Transverse colon (tissue), 4 donors: Measurements from ENCODE around the gene MID1. TPM values are rescaled to one million over a fixed set of nuclear protein-coding genes. Genes with fewer than 3 reads are reported as not detected.

ENCODE experiments used
- DNase-seq: peaks from one replicate; pipeline ENCODE4 v3.0.0-alpha.2; 2019
- H3K27ac ChIP-seq, 4 donors: fragments of 200-600 bp; sonication (generic); 2 replicates each; pipeline ENCODE4 v1.5.1; 2016 to 2018; ENCODE audit warnings: inconsistent platforms in 4 of 4
- H3K27me3 ChIP-seq: fragments of 200-600 bp; sonication (generic); 2 replicates; pipeline ENCODE4 v1.5.1; 2017; ENCODE audit warnings: inconsistent platforms
- H3K36me3 ChIP-seq, 4 donors: fragments of 200-600 bp; sonication (generic); 2 replicates each; pipeline ENCODE4 v1.5.1; 2017 to 2019; ENCODE audit warnings: inconsistent platforms in 4 of 4
- H3K4me1 ChIP-seq, 4 donors: fragments of 200-600 bp; sonication (generic); 2 replicates each; pipeline ENCODE4 v1.5.1; 2017 to 2020; ENCODE audit warnings: inconsistent platforms in 4 of 4
- H3K4me3 ChIP-seq, 4 donors: fragments of 200-600 bp; sonication (generic); 1 replicate in 1 of 4; 2 replicates in 3 of 4; pipeline versions ENCODE4 v1.5.1 to v1.6.1; 2017 to 2019; ENCODE audit warnings: inconsistent platforms in 4 of 4
- H3K9me3 ChIP-seq, 2 donors: fragments of 200-600 bp; sonication (generic); 2 replicates each; pipeline ENCODE4 v1.5.1; 2017 to 2019; ENCODE audit warnings: inconsistent platforms in 2 of 2
- EP300 ChIP-seq: sonication (generic); formaldehyde crosslinking; IDR thresholded peaks from one replicate; pipeline ENCODE4 v1.6.1; 2017; ENCODE audit warnings: antibody characterized with exemption, low read depth
- POLR2A ChIP-seq: fragments of 450-650 bp; IDR thresholded peaks from one replicate; pipeline ENCODE4 v1.6.1; 2016; ENCODE audit warnings: antibody characterized with exemption, mild to moderate bottlenecking, moderate library complexity
- POLR2AphosphoS5 ChIP-seq, 3 donors: sonication (generic); formaldehyde crosslinking; IDR thresholded peaks; one replicate each; pipeline ENCODE4 v1.6.1; 2016; ENCODE audit warnings: antibody characterized with exemption in 3 of 3
- WGBS, 2 donors: methylation state at CpG; one replicate each; pipeline ENCODE4 v1.1.5; 2018; ENCODE audit warnings: low coverage in 1 of 2; 5-methylcytosine and 5-hydroxymethylcytosine counted together
- in situ Hi-C, 4 donors: fragments of 200-750 bp; cut with MboI; loops; one replicate each; pipeline versions ENCODE4 v1.15.0 to v1.15.1; 2017; ENCODE audit warnings: low sequenced_read_pairs in 3 of 4, low pct_ligation_motif_present in 1 of 4, low pct_unique_long_range_greater_than_20kb in 1 of 4
- intact Hi-C: fragments of 100-400 bp; cut with DNase I; formaldehyde crosslinking; loops from one replicate; pipeline ENCODE4 v1.15.1; 2023; ENCODE audit warnings: low total_unique reads
- total RNA-seq, 4 donors: library from RNA; depleted of rRNA; stranded (reverse); fragments of >200 nt; gene quantifications; one replicate each; pipeline ENCODE4 v1.1.0, GENCODE V29; 2016
- TF ChIP-seq, protein P1 (sequence below), 5 experiments: fragments of 200-600 bp in 3 of 5; fragments of 450-650 bp in 2 of 5; sonication (generic) in 3 of 5; IDR thresholded peaks; 1 replicate in 2 of 5; 2 replicates in 3 of 5; pipeline ENCODE4 v1.5.1; 2016 to 2017; ENCODE audit warnings: antibody characterized with exemption in 5 of 5, inconsistent platforms in 3 of 5, mild to moderate bottlenecking in 2 of 5, moderate library complexity in 1 of 5

Gene MID1
- total RNA-seq, 4 donors from 2014 or later: 27.0 to 85.2 (median 37.7) TPM

DNA sequence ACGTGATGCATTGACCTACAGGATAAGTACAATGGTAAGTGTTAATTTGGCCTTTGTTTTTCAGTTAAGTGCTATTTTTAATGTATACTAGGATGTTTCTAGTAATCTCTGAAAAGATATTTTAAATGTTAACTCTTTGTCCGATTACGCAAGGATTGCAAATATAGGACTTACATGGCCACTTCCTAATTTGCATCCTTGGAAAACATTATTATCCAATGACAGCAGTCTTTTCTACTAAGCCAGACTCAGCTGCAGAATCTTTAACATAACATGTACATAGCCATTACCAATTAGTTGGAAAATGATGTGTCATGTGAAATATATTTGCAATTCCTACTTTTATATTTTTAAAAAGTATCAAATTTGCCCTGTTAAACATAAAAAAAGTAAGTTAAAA lies 124.7 kb downstream of the MID1 start:
- H3K27ac ChIP-seq: no peak overlapping the region
- no peaks in the 10 kb centered on the region for H3K36me3 ChIP-seq
- no peak overlapping the region for H3K4me3 ChIP-seq
- TF ChIP-seq POLR2AphosphoS5 (IDR thresholded peaks at IDR 0.05): no peak
- no peak for TF ChIP-seq EP300
- TF ChIP-seq, protein P1, sequence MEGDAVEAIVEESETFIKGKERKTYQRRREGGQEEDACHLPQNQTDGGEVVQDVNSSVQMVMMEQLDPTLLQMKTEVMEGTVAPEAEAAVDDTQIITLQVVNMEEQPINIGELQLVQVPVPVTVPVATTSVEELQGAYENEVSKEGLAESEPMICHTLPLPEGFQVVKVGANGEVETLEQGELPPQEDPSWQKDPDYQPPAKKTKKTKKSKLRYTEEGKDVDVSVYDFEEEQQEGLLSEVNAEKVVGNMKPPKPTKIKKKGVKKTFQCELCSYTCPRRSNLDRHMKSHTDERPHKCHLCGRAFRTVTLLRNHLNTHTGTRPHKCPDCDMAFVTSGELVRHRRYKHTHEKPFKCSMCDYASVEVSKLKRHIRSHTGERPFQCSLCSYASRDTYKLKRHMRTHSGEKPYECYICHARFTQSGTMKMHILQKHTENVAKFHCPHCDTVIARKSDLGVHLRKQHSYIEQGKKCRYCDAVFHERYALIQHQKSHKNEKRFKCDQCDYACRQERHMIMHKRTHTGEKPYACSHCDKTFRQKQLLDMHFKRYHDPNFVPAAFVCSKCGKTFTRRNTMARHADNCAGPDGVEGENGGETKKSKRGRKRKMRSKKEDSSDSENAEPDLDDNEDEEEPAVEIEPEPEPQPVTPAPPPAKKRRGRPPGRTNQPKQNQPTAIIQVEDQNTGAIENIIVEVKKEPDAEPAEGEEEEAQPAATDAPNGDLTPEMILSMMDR (IDR thresholded peaks at IDR 0.05): no peak
- no peak for TF ChIP-seq POLR2A
- no peaks in the 10 kb centered on the region for H3K4me1 ChIP-seq
- DNase-seq: no peak
- intact Hi-C loops: no loop called here
- no peaks in the 10 kb centered on the region for H3K27me3 ChIP-seq
- in situ Hi-C loops: no loop called here
- 81 to 94% methylated on average over 3 of the region's 3 CpGs for WGBS, 2 donors
- no peaks in the 10 kb centered on the region for H3K9me3 ChIP-seq

GRCh38 chrX:10492250-10492649 lies 128.1 kb downstream of the MID1 start:
- intact Hi-C loops: no loop called here
- in situ Hi-C loops: no loop called here
- Histone ChIP-seq H3K4me1 (no peaks in the 10 kb centered on the region), H3K27me3 (no peaks in the 10 kb centered on the region), H3K27ac (no peak overlapping the region), H3K36me3 (no peaks in the 10 kb centered on the region), H3K9me3 (no peaks in the 10 kb centered on the region), H3K4me3 (no peak overlapping the region)
- TF ChIP-seq POLR2AphosphoS5 (IDR thresholded peaks at IDR 0.05): no peak
- no peak for DNase-seq

GRCh38 chrX:10486373-10486772 lies 134.0 kb downstream of the MID1 start:
- 54% methylated on average over 3 of the region's 3 CpGs; no CpG with 5 or more reads in 1 of the 2 donors for WGBS, 2 donors
- H3K27me3 ChIP-seq: no peaks in the 10 kb centered on the region
- no peaks in the 10 kb centered on the region for H3K9me3 ChIP-seq
- H3K36me3 ChIP-seq: no peaks in the 10 kb centered on the region
- TF ChIP-seq POLR2AphosphoS5 (IDR thresholded peaks at IDR 0.05) (no peak), EP300 (no peak), POLR2A (no peak)
- H3K4me3 ChIP-seq: no peak overlapping the region
- in situ Hi-C loops: no loop called here
- no peak for DNase-seq
- peaks cover 0 to 3% (median 0%) of the 10 kb centered on the region in 4 donors for H3K4me1 ChIP-seq
- H3K27ac ChIP-seq: peak overlapping the region in 3 of 4 donors; percentile 26 to 45 (median 43)
- intact Hi-C loops: no loop called here

- Histone ChIP-seq H3K9me3 (no peaks in the 10 kb centered on the region), H3K27ac (peak overlapping the region in 3 of 4 donors; percentile 26 to 45 (median 43)), H3K36me3 (no peaks in the 10 kb centered on the region), H3K4me3 (no peak overlapping the region), H3K4me1 (peaks cover 0 to 3% (median 0%) of the 10 kb centered on the region in 4 donors), H3K27me3 (no peaks in the 10 kb centered on the region)
- TF ChIP-seq POLR2AphosphoS5 (IDR thresholded peaks at IDR 0.05) (no peak), EP300 (no peak)
- TF ChIP-seq, protein P1 (IDR thresholded peaks at IDR 0.05): no peak
- DNase-seq: no peak
- 76 to 83% methylated on average over 1 to 3 of the region's 3 CpGs for WGBS, 2 donors
- intact Hi-C loops: no loop called here
- in situ Hi-C loops: no loop called here
Measured at GRCh38 chrX:10485326-10485725, 135.1 kb downstream of the MID1 start.

DNA sequence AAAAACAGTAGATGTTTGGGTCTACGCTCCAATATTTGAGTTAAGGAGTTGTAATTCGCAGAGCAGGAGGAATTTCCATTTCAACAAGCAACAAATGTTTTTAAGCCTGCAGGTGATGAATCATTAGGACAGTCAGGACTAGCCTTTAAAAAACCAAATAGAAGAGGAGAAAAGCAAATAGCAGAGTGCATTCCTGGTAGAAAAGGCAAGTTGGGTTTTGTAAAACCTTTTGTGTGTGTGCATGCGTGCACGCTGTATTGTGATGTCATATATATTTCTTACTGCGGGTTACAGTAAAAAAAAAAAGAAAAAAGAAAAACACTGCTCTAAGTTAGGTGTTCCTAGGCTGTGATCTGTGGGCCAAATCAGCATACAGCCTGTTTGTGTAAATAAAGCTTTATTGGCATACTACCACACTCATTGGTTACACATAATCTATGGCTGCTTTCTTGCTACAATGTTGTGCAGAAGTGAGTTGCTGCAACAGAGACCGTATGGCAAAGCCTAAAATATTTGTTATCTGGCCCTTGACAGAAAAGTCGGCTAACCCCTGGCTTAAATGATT lies 135.6 kb downstream of the MID1 start:
- no peaks in the 10 kb centered on the region for H3K36me3 ChIP-seq
- DNase-seq: no peak
- in situ Hi-C loops (no loop called here), intact Hi-C loops (no loop called here)
- H3K27me3 ChIP-seq: no peaks in the 10 kb centered on the region
- H3K27ac ChIP-seq: no peak overlapping the region
- peaks cover 0 to 3% (median 0%) of the 10 kb centered on the region in 4 donors for H3K4me1 ChIP-seq
- TF ChIP-seq POLR2A (no peak), EP300 (no peak), POLR2AphosphoS5 (IDR thresholded peaks at IDR 0.05) (no peak)
- TF ChIP-seq, protein P1 (IDR thresholded peaks at IDR 0.05): no peak
- no peaks in the 10 kb centered on the region for H3K9me3 ChIP-seq
- 76% methylated on average over 5 to 7 of the region's 7 CpGs for WGBS, 2 donors
- no peak overlapping the region for H3K4me3 ChIP-seq
